DMS 273 (cell line): Measurements from ENCODE around the gene DYDC1.
"Not testable (repeated sequence)": the region's sequence is repeated elsewhere in the genome, so short reads cannot be mapped to it uniquely, and the experiment has no call there.

Source experiments
- DNase-seq: peaks from one replicate; lab custom pipeline; 2025; ENCODE audit not compliant: unreplicated experiment; lab: John Stamatoyannopoulos, UW

Gene DYDC1

DNA sequence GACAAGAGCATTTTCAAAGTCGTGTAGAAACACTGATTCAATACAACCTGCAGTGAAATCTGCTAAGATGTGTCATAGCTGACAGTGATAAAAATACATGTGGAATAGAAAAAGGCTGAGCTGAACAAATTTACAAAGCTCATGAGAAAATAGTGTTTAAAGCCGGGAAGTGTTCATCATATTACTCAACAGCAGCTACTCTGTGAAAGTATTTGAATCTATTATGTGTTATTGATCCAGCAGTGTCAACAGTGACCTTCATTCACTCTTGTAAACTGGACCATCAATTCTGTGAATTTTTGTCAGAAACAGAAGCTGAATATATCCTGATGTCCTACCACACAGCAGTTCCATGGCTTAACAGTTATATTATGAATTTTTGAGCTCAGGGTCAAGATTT, 11.6 kb downstream of the DYDC1 start:
- DNase-seq, result no peak

- peak; percentile 49 for DNase-seq
Measured at GRCh38 chr10:80344276-80344675, 12.3 kb downstream of the DYDC1 start.

GRCh38 chr10:80333983-80334382, 22.6 kb downstream of the DYDC1 start:
- DNase-seq, result no peak

DNA sequence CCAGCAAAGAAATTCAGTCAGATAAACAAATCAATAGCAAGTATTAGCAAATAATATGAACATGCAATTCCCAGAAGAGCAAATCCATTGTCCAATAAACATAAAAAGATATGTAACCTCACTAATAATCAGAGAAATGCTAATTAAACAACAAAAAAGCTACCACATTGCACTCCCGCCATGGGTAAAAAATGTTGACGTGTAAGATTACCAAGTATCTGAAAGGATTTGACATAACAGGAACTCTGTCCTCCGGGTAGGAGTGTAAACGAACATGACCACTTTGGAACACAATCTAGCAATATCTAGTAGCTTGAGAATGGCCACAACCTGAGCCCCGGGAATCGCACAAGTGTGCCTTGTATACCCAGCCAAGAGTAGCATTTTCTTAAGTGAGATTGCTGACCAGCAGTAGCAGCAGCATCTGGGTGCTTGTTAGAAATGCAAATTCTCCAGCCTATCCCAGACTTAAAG, 31.6 kb downstream of the DYDC1 start:
- no peak for DNase-seq

GRCh38 chr10:80324086-80324485, 32.5 kb downstream of the DYDC1 start:
- DNase-seq, result peak; percentile 72

DNA sequence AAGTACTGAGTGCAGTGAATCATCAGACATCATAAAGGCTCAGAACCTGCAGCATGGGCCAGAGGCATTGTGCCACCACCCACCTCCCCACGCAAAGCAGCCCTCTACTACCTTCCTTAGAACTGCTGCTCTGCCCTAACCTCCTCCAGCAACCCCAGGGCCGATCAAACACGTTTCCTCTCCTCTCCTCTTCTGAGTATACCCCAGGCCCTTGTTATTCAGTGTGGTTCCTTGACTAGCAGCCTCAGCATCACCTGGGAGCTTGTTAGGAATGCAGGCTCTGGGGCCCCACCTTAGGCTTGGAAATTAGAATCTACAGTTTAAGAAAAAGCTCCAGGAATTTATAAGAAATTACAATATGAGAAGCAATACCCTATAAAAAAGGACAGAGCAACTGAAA, 33.2 kb downstream of the DYDC1 start:
- DNase-seq, result no peak

DNA sequence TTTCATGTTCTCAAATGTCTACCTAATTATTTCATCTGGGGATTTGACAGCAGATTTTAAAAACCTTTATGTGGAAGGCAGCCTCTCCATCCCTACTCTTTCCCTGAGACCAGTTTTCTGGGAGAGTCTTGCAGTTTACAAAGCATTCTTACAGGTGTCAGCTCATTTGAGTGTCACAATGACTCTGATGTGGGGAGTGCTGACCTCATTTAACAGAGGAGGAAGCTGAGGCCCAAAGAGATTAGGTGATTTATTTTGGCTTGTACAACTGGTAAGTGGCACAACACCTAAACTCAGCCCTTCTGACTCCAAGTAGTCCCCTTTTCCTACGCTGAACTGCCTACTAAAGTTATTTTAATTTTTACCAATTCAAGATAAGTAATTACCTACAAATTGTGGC, 33.8 kb downstream of the DYDC1 start:
- DNase-seq, result no peak

DNA sequence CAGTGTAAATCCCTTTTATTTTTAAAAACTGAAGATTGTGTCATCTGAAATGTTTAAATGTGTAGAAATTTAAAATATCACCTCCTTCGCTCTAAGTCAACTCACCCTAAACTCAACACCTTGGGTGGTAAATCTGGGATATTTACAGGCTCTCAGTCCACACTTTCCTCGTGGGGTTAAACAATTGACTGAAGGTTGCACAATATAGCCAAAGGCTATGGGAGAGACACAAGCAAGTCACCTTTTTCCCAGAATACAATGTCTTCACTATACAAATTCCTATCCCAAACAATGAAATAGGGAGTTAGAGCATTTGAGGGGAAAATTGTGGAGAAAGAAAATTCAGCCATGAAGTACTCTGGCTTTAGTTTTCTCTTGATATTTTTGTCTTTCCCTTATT, 34.4 kb downstream of the DYDC1 start:
- DNase-seq, result no peak

DNA sequence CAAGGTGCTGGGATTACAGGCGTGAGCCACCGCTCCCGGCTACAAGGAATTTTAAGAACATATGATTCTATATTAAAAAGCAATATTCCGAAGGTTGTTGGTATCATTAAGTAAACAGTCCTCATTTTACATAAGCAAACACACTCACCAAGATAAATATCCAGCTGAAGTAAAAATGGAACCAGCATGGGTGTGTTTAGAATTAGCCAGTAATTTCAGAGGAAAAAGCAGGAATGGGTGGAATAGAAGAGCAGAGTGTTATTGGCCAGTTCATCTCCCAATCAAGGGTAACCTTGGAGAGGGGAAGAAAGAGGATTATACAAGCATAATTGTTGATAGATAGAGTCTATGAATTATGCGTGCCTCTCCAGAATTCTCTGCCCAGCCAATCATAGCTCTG, 35.4 kb downstream of the DYDC1 start:
- no peak for DNase-seq

GRCh38 chr10:80320377-80320776, 36.2 kb downstream of the DYDC1 start:
- no peak for DNase-seq

DNA sequence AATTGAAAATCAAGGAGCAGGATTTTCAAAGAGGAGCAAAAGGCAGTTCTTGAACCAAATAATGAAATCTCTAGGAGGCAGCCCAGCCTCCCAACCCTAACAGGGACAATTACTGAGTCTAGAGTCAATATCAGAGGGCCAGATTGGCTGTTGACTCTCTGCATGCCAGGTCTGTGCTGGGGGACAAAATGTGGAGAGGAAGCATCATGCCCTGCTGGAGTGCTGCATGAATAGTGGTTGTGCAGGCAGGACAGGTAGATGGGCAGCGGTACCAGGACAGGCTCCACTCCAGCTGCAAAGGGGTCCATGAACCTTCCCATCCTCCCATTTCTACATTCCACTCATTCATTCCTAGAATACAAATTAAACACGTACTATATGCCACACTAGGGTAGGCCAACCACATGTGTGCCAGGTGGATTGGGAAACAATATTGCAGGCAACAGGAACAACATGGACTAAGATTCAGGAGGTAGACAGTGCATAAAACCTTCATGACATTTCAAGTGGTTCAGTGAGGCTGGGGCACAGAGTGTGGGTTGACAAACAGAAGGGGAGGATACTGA, 36.7 kb downstream of the DYDC1 start:
- DNase-seq, result no peak

DNA sequence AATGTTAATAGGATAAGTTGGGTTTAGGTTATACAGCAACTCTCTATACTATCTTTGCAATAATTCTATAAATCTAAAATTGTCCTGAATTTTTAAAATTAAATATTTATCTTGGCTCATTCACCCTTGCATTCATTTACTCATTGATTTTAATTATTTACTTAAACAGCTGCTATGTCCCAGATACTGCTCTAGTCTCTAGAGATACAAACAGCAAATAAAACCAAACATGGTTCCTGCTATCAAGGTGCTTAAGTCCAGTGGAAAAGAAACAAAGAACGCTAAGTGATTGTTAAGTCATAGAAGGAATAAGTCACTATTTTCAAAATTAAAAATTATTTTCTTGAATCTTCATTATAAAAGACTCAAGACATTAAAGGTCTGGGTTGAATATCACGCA, 37.2 kb downstream of the DYDC1 start:
- no peak for DNase-seq

DNA sequence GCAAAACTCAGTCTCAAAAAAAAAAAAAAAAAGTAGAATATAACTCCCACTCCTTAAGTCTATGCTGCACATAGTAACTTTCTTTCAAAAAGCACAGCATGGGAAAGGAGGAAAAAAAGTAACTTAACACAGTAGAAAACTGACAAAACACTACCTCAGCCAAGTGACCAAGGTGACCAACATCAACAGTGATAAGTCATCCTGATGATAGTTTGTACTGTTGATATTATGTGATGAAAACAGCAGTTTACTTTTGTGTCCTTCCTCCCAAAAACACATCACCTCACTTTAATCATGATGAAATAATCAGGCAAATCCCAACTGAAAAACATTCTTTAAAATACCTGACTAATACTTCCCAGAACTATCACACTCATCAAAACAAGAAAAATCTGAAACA, 37.8 kb downstream of the DYDC1 start:
- DNase-seq, result no peak

GRCh38 chr10:80315391-80315790, 41.2 kb downstream of the DYDC1 start:
- no peak for DNase-seq

GRCh38 chr10:80313523-80313922, 43.0 kb downstream of the DYDC1 start:
- no peak for DNase-seq

- DNase-seq, result not testable (repeated sequence)
Measured at GRCh38 chr10:80305989-80306388, 50.6 kb downstream of the DYDC1 start.

GRCh38 chr10:80296942-80297341, 59.6 kb downstream of the DYDC1 start:
- no peak for DNase-seq

DNA sequence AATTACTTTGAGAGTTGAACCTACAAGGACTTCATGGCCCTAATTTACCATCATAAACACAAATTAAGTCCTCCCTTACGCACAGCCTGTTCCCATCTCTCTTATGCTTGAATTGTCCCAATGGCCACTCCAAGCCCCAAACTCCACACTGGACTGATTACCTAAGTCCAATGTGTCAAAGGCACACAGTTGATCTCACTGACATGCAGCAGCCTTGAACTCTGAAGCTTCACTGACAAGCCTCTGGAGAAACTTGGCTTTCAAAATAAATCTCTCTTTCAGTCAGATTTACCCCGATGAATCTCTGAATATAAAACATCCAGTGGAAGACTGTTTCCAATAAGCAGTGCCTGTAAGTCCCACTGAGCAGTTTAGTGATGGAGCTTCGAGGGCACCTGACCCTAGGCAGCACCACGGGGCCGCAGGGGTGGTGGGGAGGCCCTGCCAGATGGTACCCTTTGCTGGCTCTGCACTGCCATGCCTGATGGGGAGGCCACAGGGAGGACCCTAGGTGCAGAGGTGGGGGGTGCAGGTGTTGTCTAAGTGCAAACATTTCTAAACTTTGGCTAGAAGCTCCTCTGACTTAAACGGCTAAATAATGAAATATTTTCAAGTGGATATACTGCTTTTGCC, 63.8 kb downstream of the DYDC1 start:
- no peak for DNase-seq

- no peak for DNase-seq
Measured at GRCh38 chr10:80290474-80291220, 65.9 kb downstream of the DYDC1 start.

DNA sequence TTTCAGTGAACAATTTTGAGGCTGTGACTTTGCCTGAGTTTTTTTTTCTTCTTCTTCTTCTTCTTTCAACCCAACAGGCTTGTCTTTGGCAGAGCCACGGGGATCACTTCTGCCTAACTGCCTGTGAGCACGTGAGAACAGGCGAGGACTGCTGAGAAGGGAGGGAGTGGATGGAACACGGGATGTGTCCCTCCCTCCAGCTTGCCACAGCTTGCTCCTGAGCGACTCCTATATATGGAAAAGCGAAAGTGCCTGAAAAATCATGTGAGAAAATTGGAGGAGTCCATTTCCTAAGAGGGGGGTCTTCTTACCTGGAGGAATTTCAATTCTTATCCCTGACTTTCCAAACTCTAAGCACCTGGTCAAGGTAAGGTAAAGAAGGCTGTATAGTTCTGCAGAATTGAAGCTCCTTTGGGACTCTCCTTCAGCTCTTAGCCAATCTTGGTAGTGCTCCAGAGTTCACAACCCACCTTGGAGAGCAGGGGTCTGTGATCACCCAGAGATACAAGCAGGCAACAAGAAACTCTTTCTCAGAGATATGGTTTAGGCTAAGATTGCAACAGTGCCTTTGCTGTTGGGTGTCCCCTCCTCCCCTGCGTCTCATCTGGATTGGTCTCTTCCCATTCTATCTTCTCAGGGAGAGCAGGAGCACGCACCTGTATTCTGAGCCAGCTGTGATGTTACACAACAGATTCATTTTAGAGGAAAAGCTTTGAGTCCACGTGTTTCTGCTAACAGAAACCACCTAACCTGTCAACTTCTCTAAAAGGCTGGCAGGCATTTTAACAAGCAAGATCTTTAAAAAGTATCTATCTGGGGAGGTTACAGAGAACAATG, 66.9 kb downstream of the DYDC1 start, which contains the start of gene MAT1A:
Gene MAT1A, minus strand, starts transcription at position 208 of the 837 bp plus-strand sequence. CDS start 235 bp downstream, outside the sequence.
- DNase-seq, result peak; percentile 26

GRCh38 chr10:80288849-80289248, 67.7 kb downstream of the DYDC1 start:
- DNase-seq, result no peak
